Liver (tissue), 9 donors: ENCODE measurements around the gene LAPTM4A. TPM values are rescaled to one million over a fixed set of nuclear protein-coding genes. Genes with fewer than 3 reads are reported as not detected.

ENCODE experiments used
- DNase-seq: peaks from one replicate; pipeline ENCODE4 v3.0.0-alpha.2; 2017; ENCODE audit warnings: low spot score
- H3K27ac ChIP-seq, 2 donors: one replicate each; pipeline ENCODE4 v1.7.0; 2013; ENCODE audit warnings: inconsistent platforms in 2 of 2, low read length in 2 of 2, control low read depth in 1 of 2, low read depth in 1 of 2, mild to moderate bottlenecking in 1 of 2
- H3K27me3 ChIP-seq, 4 donors: one replicate each; pipeline versions ENCODE4 v1.6.1 to v1.7.0; 2013; ENCODE audit warnings: low read length in 3 of 4, inconsistent platforms in 1 of 4, mild to moderate bottlenecking in 1 of 4, moderate library complexity in 1 of 4; ENCODE audit not compliant: control insufficient read depth in 4 of 4, insufficient read depth in 4 of 4
- H3K36me3 ChIP-seq, 4 donors: one replicate each; pipeline versions ENCODE4 v1.6.1 to v1.7.0; 2013; ENCODE audit warnings: low read length in 3 of 4, mild to moderate bottlenecking in 3 of 4, low read depth in 1 of 4, moderate library complexity in 1 of 4; ENCODE audit not compliant: control insufficient read depth in 4 of 4, insufficient read depth in 3 of 4
- H3K4me1 ChIP-seq, 4 donors: one replicate each; pipeline versions ENCODE4 v1.6.1 to v1.7.0; 2013; ENCODE audit warnings: low read length in 3 of 4, mild to moderate bottlenecking in 3 of 4, moderate library complexity in 1 of 4; ENCODE audit not compliant: control insufficient read depth in 4 of 4, insufficient read depth in 4 of 4
- H3K4me3 ChIP-seq, 3 donors: one replicate each; pipeline versions ENCODE4 v1.6.1 to v1.7.0; 2013; ENCODE audit warnings: low read length in 3 of 3, control low read depth in 1 of 3, low read depth in 1 of 3, mild to moderate bottlenecking in 1 of 3
- H3K9ac ChIP-seq, 2 donors: one replicate each; pipeline ENCODE4 v1.7.0; 2013; ENCODE audit warnings: low read length in 2 of 2, mild to moderate bottlenecking in 2 of 2, moderate library complexity in 2 of 2, control low read depth in 1 of 2, low read depth in 1 of 2
- H3K9me3 ChIP-seq, 4 donors: one replicate each; pipeline versions ENCODE4 v1.6.1 to v1.7.0; 2013; ENCODE audit warnings: low read length in 3 of 4; ENCODE audit not compliant: control insufficient read depth in 4 of 4
- CTCF ChIP-seq: fragments of 150-350 bp; IDR thresholded peaks from 2 replicates; pipeline ENCODE4 v1.5.1; 2017; ENCODE audit warnings: improper control_type of control experiment, low read depth, low read length; ENCODE audit not compliant: missing input control
- EGR1 ChIP-seq, 2 donors: IDR thresholded peaks; 2 replicates each; pipeline ENCODE4 v1.6.1; 2016 to 2018; ENCODE audit warnings: antibody characterized with exemption in 2 of 2, low read depth in 2 of 2
- FOXA1 ChIP-seq: IDR thresholded peaks from 2 replicates; pipeline ENCODE4 v1.6.1; 2016; ENCODE audit warnings: antibody characterized with exemption
- GABPA ChIP-seq, 2 donors: IDR thresholded peaks in 1 of 2; conservative IDR thresholded peaks in 1 of 2; 2 replicates each; pipeline ENCODE4 v1.6.1; 2016; ENCODE audit warnings: antibody characterized with exemption in 2 of 2, mild to moderate bottlenecking in 1 of 2, moderate library complexity in 1 of 2
- HNF4A ChIP-seq, 2 donors: conservative IDR thresholded peaks; 2 replicates each; pipeline ENCODE4 v1.6.1; 2016; ENCODE audit warnings: antibody characterized with exemption in 2 of 2, mild to moderate bottlenecking in 2 of 2
- HNF4G ChIP-seq: IDR thresholded peaks from 2 replicates; pipeline ENCODE4 v1.6.1; 2016; ENCODE audit warnings: antibody characterized with exemption
- MAX ChIP-seq: IDR thresholded peaks from 2 replicates; pipeline ENCODE4 v1.6.1; 2016; ENCODE audit warnings: antibody characterized with exemption
- REST ChIP-seq: IDR thresholded peaks from 2 replicates; pipeline ENCODE4 v1.6.1; 2016; ENCODE audit warnings: antibody characterized with exemption, mild to moderate bottlenecking
- SP1 ChIP-seq: IDR thresholded peaks from 2 replicates; pipeline ENCODE4 v1.6.1; 2018; ENCODE audit warnings: antibody characterized with exemption, mild to moderate bottlenecking
- TAF1 ChIP-seq: conservative IDR thresholded peaks from 2 replicates; pipeline ENCODE4 v1.6.1; 2016; ENCODE audit warnings: antibody characterized with exemption, mild to moderate bottlenecking
- YY1 ChIP-seq: IDR thresholded peaks from 2 replicates; pipeline ENCODE4 v1.6.1; 2016; ENCODE audit warnings: antibody characterized with exemption, mild to moderate bottlenecking
- WGBS: extraction: QIAGEN DNeasy Blood & Tissue Kit; methylation state at CpG from one replicate; pipeline ENCODE4 v1.1.7; 2013; 5-methylcytosine and 5-hydroxymethylcytosine counted together
- polyA plus RNA-seq, 2 donors: library from polyadenylated mRNA; stranded (reverse) in 1 of 2; unstranded in 1 of 2; fragments of 200-250 nt in 1 of 2; fragments of >200 nt in 1 of 2; fragmentation: Nextera tagmentation in 1 of 2; extraction: Ambion mirVana in 1 of 2; gene quantifications; one replicate each; pipeline versions ENCODE4 v1.2.1 to v1.2.3, GENCODE V29; 2013 to 2015
- total RNA-seq, 2 donors: library from RNA; depleted of rRNA; stranded (reverse); fragments of >200 nt; gene quantifications; one replicate each; pipeline ENCODE4 v1.2.3, GENCODE V29; 2014
- donor health status: healthy.
- donor health status: healthy.
- donor health status: healthy.
- donor health status: healthy.
- donor health status: healthy.

The LAPTM4A gene
- total and polyA plus RNA-seq, 4 donors, result 69.1 to 183 (median 122) TPM

GRCh38 chr2:20054119-20054518, 2.7 kb upstream of the LAPTM4A start:
- DNase-seq, result no peak
- 92% methylated on average over 6 of the region's 6 CpGs for WGBS
- no peaks in the 10 kb centered on the region for H3K36me3 ChIP-seq
- no peak overlapping the region for H3K27ac ChIP-seq
- TF ChIP-seq TAF1 (no peak), CTCF (no peak)
- no peak overlapping the region for H3K4me3 ChIP-seq
- no peaks in the 10 kb centered on the region for H3K9me3 ChIP-seq
- H3K27me3 ChIP-seq, result no peaks in the 10 kb centered on the region
- peaks cover 0 to 18% (median 9%) of the 10 kb centered on the region in 4 donors for H3K4me1 ChIP-seq
- H3K9ac ChIP-seq, result no peak overlapping the region

- H3K9ac ChIP-seq, result no peak overlapping the region
- peak overlapping the region; percentile 99 for H3K27ac ChIP-seq
- H3K9me3 ChIP-seq, result no peaks in the 10 kb centered on the region
- H3K36me3 ChIP-seq, result no peaks in the 10 kb centered on the region
- H3K4me1 ChIP-seq, result peaks cover 2 to 27% (median 18%) of the 10 kb centered on the region in 4 donors
- no peaks in the 10 kb centered on the region for H3K27me3 ChIP-seq
- peak overlapping the region in 2 of 3 donors; percentile 47 to 77 for H3K4me3 ChIP-seq
- TF ChIP-seq EGR1 (IDR thresholded peaks at IDR 0.05; ENCODE audit: low read depth in 2 of 2) (peak in 1 of 2 donors; percentile 83), YY1 (no peak)
- 39% methylated on average over 5 of the region's 5 CpGs for WGBS
- no peak for DNase-seq
These were observed 1.4 kb upstream of the LAPTM4A start for GRCh38 chr2:20052861-20053281.

GRCh38 chr2:20052229-20052851, 912 bp upstream of the LAPTM4A start:
- TF ChIP-seq YY1, result peak; percentile 27
- no peak for TF ChIP-seq SP1
- no peaks in the 10 kb centered on the region for H3K36me3 ChIP-seq
- 1% methylated on average over 10 of the region's 10 CpGs for WGBS
- peak overlapping the region; percentile 47 to 77 (median 55) for H3K4me3 ChIP-seq
- peak overlapping the region in 1 of 2 donors; percentile 85 for H3K9ac ChIP-seq
- peak overlapping the region; percentile 99 for H3K27ac ChIP-seq
- peaks cover 2 to 27% (median 19%) of the 10 kb centered on the region in 4 donors for H3K4me1 ChIP-seq
- H3K27me3 ChIP-seq, result no peaks in the 10 kb centered on the region
- no peak for DNase-seq
- no peaks in the 10 kb centered on the region for H3K9me3 ChIP-seq

GRCh38 chr2:20050646-20051531, 539 bp downstream of the LAPTM4A start:
- H3K4me1 ChIP-seq, result peaks cover 2 to 27% (median 19%) of the 10 kb centered on the region in 4 donors
- H3K9me3 ChIP-seq, result no peaks in the 10 kb centered on the region
- H3K27ac ChIP-seq, result peak overlapping the region; percentile 99
- peak; percentile 56 for DNase-seq
- no peaks in the 10 kb centered on the region for H3K36me3 ChIP-seq
- H3K9ac ChIP-seq, result peak overlapping the region; percentile 97 to 99
- WGBS, result under 1% methylated on average over 47 of the region's 47 CpGs
- no peaks in the 10 kb centered on the region for H3K27me3 ChIP-seq
- H3K4me3 ChIP-seq, result peak overlapping the region; percentile 78 to 97 (median 92)
- TF ChIP-seq REST (peak; percentile 64), HNF4A (conservative IDR thresholded peaks at IDR 0.05) (peak; percentile 80 to 83), MAX (peak; percentile 9), SP1 (no peak), TAF1 (no peak), CTCF (no peak), FOXA1 (no peak), HNF4G (no peak), GABPA (IDR thresholded peaks at IDR 0.05 in 1 of 2, conservative IDR thresholded peaks at IDR 0.05 in 1 of 2) (peak in 1 of 2 donors; percentile 12)
